K562 (cell line): ENCODE results near the gene GDF11. TPM values are rescaled to one million over a fixed set of nuclear protein-coding genes. Genes with fewer than 3 reads are reported as not detected.

ENCODE experiments used
- ARHGAP35 ChIP-seq: fragments of 450-650 bp; IDR thresholded peaks from 2 replicates; pipeline ENCODE4 v1.6.1; 2018; ENCODE audit not compliant: partially characterized antibody
- ARID2 ChIP-seq: fragments of 450-650 bp; IDR thresholded peaks from 2 replicates; pipeline ENCODE4 v1.6.1; 2017; ENCODE audit warnings: antibody characterized with exemption, mild to moderate bottlenecking
- C11orf30 ChIP-seq: fragments of 450-650 bp; IDR thresholded peaks from 2 replicates; pipeline ENCODE4 v1.6.1; 2016; ENCODE audit warnings: low read depth, mild to moderate bottlenecking
- CBX3 ChIP-seq, 2 experiments: IDR thresholded peaks; 1 replicate in 1 of 2; 2 replicates in 1 of 2; pipeline ENCODE4 v1.6.1; 2012; ENCODE audit warnings: inconsistent platforms in 2 of 2, low read length in 2 of 2, borderline replicate concordance in 1 of 2, control low read depth in 1 of 2
- CREM ChIP-seq: IDR thresholded peaks from 2 replicates; pipeline ENCODE4 v1.6.1; 2014; ENCODE audit warnings: antibody characterized with exemption, low read depth
- CTBP1 ChIP-seq: fragments of 450-650 bp; IDR thresholded peaks from 2 replicates; pipeline ENCODE4 v1.6.1; 2016; ENCODE audit warnings: borderline replicate concordance
- HMG20A ChIP-seq: fragments of 450-650 bp; formaldehyde crosslinking; conservative IDR thresholded peaks from 2 replicates; pipeline ENCODE4 v1.4.0; 2020; ENCODE audit warnings: mild to moderate bottlenecking, mixed read lengths
- JUN ChIP-seq, 2 experiments: sonication (generic) in 1 of 2; formaldehyde crosslinking in 1 of 2; IDR thresholded peaks; 2 replicates each; pipeline versions ENCODE4 v1.6.1 to v1.8.0; 2012 to 2022; ENCODE audit warnings: borderline replicate concordance in 2 of 2, mild to moderate bottlenecking in 2 of 2, improper control_type of control experiment in 1 of 2, low read depth in 1 of 2, low read length in 1 of 2, missing genetic modification reagents in 1 of 2
- NFE2 ChIP-seq: IDR thresholded peaks from 2 replicates; pipeline ENCODE4 v1.6.1; 2014; ENCODE audit warnings: antibody characterized with exemption, low read depth
- NFIX ChIP-seq: fragments of 250-450 bp; sonication (Bioruptor Pico); IDR thresholded peaks from 2 replicates; pipeline ENCODE4 v1.4.0; 2020; ENCODE audit warnings: low read depth, mild to moderate bottlenecking, moderate library complexity
- PHF8 ChIP-seq: fragments of 200-600 bp; sonication (generic); IDR thresholded peaks from 2 replicates; pipeline ENCODE4 v1.6.1; 2012; ENCODE audit warnings: mixed run types, mild to moderate bottlenecking, inconsistent platforms, low read length, moderate library complexity, borderline replicate concordance
- SREBF1 ChIP-seq: fragments of 150-350 bp; IDR thresholded peaks from 2 replicates; pipeline ENCODE4 v1.6.1; 2014; ENCODE audit warnings: antibody characterized with exemption, low read depth, low read length, borderline replicate concordance
- TFAP4 ChIP-seq: sonication (generic); formaldehyde crosslinking; IDR thresholded peaks from 2 replicates; pipeline ENCODE4 v1.8.0; 2022; ENCODE audit warnings: missing genetic modification reagents, mild to moderate bottlenecking, moderate library complexity, borderline replicate concordance
- ZNF311 ChIP-seq: fragments of 250-450 bp; sonication (Bioruptor Pico); IDR thresholded peaks from 2 replicates; pipeline ENCODE4 v1.4.0; 2020; ENCODE audit warnings: mild to moderate bottlenecking, moderate library complexity
- polyA plus RNA-seq, 8 experiments: library from polyadenylated mRNA; depleted of rRNA in 4 of 8; stranded (reverse) in 5 of 8; unstranded in 3 of 8; fragments of >200 nt; fragmentation: Nextera tagmentation in 2 of 8; fragmentation: Illumina TruSeq in 1 of 8; extraction: Ambion mirVana in 2 of 8; extraction: Trizol in 1 of 8; gene quantifications; 2 replicates each; pipeline versions ENCODE4 v1.2.1 to v1.2.3, GENCODE V29; 2011 to 2014; ENCODE audit warnings: inconsistent platforms in 1 of 8, missing spikeins in 1 of 8
- total RNA-seq, 7 experiments: library from RNA; depleted of rRNA in 6 of 7; stranded (reverse); fragments of >200 nt in 6 of 7; fragmentation: Illumina TruSeq in 2 of 7; extraction: Trizol in 2 of 7; gene quantifications; 2 replicates each; pipeline versions ENCODE4 v1.2.1 to v1.2.3, GENCODE V29; 2011 to 2021; ENCODE audit warnings: low replicate concordance in 1 of 7
- TF ChIP-seq, protein P1 (sequence below), 2 experiments: fragments of 450-650 bp; formaldehyde crosslinking in 1 of 2; IDR thresholded peaks; 2 replicates each; pipeline versions ENCODE4 v1.4.0 to v1.6.1; 2014 to 2020; ENCODE audit warnings: mild to moderate bottlenecking in 2 of 2, borderline replicate concordance in 1 of 2, low read depth in 1 of 2

The GDF11 gene
- total and polyA plus RNA-seq, 9 of the 15 experiments (the other 6 are each of a cell fraction or from before 2014, with no cell fraction given): 1.4 to 15.7 (median 4.8) TPM

DNA sequence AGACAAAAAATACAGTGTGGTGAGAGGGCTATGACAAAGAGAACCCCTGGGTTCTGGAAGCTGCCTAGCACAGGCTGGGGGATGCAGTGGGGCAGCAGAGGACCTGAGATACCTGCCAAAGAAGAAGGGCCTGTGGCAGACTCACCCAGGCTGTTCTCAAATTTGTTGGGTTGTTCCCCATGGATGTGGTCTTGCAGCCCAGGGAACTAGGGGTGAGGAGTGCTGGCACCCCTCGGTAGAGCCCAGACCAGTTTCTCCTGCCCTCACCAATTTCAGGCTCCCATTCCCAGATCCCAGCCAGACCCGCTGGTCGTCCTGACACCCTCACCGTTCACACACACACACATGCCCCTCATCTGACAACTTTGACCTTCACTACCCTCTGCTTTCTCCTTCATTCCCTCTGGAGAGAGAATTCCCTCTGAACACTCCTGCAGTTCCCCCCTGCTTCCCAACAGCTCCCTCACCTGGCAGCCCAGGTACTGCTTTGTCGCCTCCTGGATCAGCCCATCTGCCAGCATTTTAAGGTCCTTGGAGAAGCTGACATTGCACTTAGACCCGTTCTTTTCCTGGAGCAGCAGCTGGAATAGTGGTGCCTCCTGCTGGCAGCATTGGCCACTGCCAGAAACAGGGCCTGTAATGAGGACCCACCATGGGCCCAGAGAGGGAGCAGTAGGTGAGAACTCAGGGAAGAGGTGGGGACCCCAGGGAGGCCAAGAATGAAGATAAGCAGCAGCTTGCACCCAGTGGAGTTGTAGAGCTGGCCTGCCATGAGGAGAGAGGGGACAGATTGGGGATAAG, 5.9 kb upstream of the GDF11 start (continued):
- no peak for TF ChIP-seq NFE2
- peak in 1 of 2 experiments; percentile 40; a peak in 1 of 3 replicates for TF ChIP-seq CBX3 (IDR thresholded peaks at IDR 0.05; ENCODE audit: borderline replicate concordance in 1 of 2, low read length in 2 of 2)
- TF ChIP-seq CTBP1: peak; percentile 77
- no peak for TF ChIP-seq ZNF311 (CRISPR knock-in tag)
- TF ChIP-seq C11orf30: peak; percentile 86
- TF ChIP-seq ARHGAP35: no peak
- TF ChIP-seq, protein P1, sequence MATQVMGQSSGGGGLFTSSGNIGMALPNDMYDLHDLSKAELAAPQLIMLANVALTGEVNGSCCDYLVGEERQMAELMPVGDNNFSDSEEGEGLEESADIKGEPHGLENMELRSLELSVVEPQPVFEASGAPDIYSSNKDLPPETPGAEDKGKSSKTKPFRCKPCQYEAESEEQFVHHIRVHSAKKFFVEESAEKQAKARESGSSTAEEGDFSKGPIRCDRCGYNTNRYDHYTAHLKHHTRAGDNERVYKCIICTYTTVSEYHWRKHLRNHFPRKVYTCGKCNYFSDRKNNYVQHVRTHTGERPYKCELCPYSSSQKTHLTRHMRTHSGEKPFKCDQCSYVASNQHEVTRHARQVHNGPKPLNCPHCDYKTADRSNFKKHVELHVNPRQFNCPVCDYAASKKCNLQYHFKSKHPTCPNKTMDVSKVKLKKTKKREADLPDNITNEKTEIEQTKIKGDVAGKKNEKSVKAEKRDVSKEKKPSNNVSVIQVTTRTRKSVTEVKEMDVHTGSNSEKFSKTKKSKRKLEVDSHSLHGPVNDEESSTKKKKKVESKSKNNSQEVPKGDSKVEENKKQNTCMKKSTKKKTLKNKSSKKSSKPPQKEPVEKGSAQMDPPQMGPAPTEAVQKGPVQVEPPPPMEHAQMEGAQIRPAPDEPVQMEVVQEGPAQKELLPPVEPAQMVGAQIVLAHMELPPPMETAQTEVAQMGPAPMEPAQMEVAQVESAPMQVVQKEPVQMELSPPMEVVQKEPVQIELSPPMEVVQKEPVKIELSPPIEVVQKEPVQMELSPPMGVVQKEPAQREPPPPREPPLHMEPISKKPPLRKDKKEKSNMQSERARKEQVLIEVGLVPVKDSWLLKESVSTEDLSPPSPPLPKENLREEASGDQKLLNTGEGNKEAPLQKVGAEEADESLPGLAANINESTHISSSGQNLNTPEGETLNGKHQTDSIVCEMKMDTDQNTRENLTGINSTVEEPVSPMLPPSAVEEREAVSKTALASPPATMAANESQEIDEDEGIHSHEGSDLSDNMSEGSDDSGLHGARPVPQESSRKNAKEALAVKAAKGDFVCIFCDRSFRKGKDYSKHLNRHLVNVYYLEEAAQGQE (IDR thresholded peaks at IDR 0.05; ENCODE audit: borderline replicate concordance): peak; percentile 89
- TF ChIP-seq, protein P1 (CRISPR knock-in tag; IDR thresholded peaks at IDR 0.05; ENCODE audit: low read depth): 0 out of 2 replicates have a peak, but pooled peaks have one; percentile 11
- peak; percentile 90 for TF ChIP-seq TFAP4
- TF ChIP-seq JUN (IDR thresholded peaks at IDR 0.05; ENCODE audit: borderline replicate concordance, low read depth, low read length): 0 out of 2 replicates have a peak, but pooled peaks have one; percentile 31
- no peak for TF ChIP-seq JUN (CRISPR knock-in tag; IDR thresholded peaks at IDR 0.05; ENCODE audit: borderline replicate concordance)
- no peak for TF ChIP-seq HMG20A
- TF ChIP-seq SREBF1: no peak
- peak; percentile 41; the same call in 1 of the 2 replicates for TF ChIP-seq CREM
- TF ChIP-seq NFIX (CRISPR knock-in tag): no peak
- 0 out of 2 replicates have a peak, but pooled peaks have one; percentile 62 for TF ChIP-seq ARID2
- TF ChIP-seq PHF8: no peak
